Neuronal stem cell (in vitro differentiated cells): ENCODE measurements around the gene TPST1.
A peak's percentile ranks its signal among the peaks of the same experiment; 100 is the strongest.

Experiments
- DNase-seq: peaks from one replicate; pipeline ENCODE4 v3.0.0-alpha.2; 2013; ENCODE audit warnings: low spot score
- H2AFZ ChIP-seq: one replicate; pipeline ENCODE4 v1.6.1; 2013; ENCODE audit warnings: mild to moderate bottlenecking, low read length, inconsistent platforms
- H2AK5ac ChIP-seq: 2 replicates; pipeline ENCODE4 v1.6.1; 2013; ENCODE audit warnings: low read depth, mild to moderate bottlenecking, inconsistent platforms, low read length, moderate library complexity, mixed read lengths
- H2BK120ac ChIP-seq: 2 replicates; pipeline ENCODE4 v1.6.1; 2013; ENCODE audit warnings: low read depth, mild to moderate bottlenecking, inconsistent platforms, low read length, moderate library complexity, mixed read lengths
- H2BK12ac ChIP-seq: one replicate; pipeline ENCODE4 v1.6.1; 2013; ENCODE audit warnings: low read length, inconsistent platforms
- H2BK15ac ChIP-seq: 2 replicates; pipeline ENCODE4 v1.6.1; 2013; ENCODE audit warnings: mild to moderate bottlenecking, low read length, inconsistent platforms, mixed read lengths
- H2BK5ac ChIP-seq: one replicate; pipeline ENCODE4 v1.6.1; 2013; ENCODE audit warnings: inconsistent platforms, mild to moderate bottlenecking, low read length, moderate library complexity
- H3K14ac ChIP-seq: one replicate; pipeline ENCODE4 v1.6.1; 2013; ENCODE audit warnings: low read length, inconsistent platforms
- H3K18ac ChIP-seq: 2 replicates; pipeline ENCODE4 v1.6.1; 2013; ENCODE audit warnings: low read length, inconsistent platforms
- H3K23ac ChIP-seq: 2 replicates; pipeline ENCODE4 v1.6.1; 2013; ENCODE audit warnings: low read depth, mild to moderate bottlenecking, mixed read lengths, low read length, inconsistent platforms; ENCODE audit not compliant: poor library complexity
- H3K27ac ChIP-seq: replicated peaks from 3 replicates; pipeline ENCODE4 v1.5.1; 2013; ENCODE audit warnings: low read length, inconsistent platforms
- H3K27me3 ChIP-seq, 3 experiments: 2 replicates each; pipeline ENCODE4 v1.6.1; 2013; ENCODE audit warnings: low read length in 3 of 3, mild to moderate bottlenecking in 2 of 3, inconsistent platforms in 1 of 3, low read depth in 1 of 3, mixed read lengths in 1 of 3, moderate library complexity in 1 of 3; ENCODE audit not compliant: control insufficient read depth in 3 of 3, insufficient read depth in 3 of 3
- H3K36me3 ChIP-seq, 2 donors: replicated peaks in 1 of 2; 2 replicates each; pipeline ENCODE4 v1.6.1; 2013; ENCODE audit warnings: low read length in 2 of 2; ENCODE audit not compliant: control insufficient read depth in 2 of 2, insufficient read depth in 2 of 2
- H3K4ac ChIP-seq: 2 replicates; pipeline ENCODE4 v1.6.1; 2013; ENCODE audit warnings: inconsistent platforms, mild to moderate bottlenecking, low read length, moderate library complexity
- H3K4me1 ChIP-seq, 2 donors: 1 replicate in 1 of 2; 2 replicates in 1 of 2; pipeline ENCODE4 v1.6.1; 2013; ENCODE audit warnings: low read length in 2 of 2, low read depth in 1 of 2; ENCODE audit not compliant: control insufficient read depth in 2 of 2, insufficient read depth in 1 of 2
- H3K4me2 ChIP-seq: one replicate; pipeline ENCODE4 v1.6.1; 2013; ENCODE audit warnings: mild to moderate bottlenecking, low read length, inconsistent platforms; ENCODE audit not compliant: insufficient read depth, poor library complexity, severe bottlenecking
- H3K4me3 ChIP-seq, 2 donors: 2 replicates each; pipeline ENCODE4 v1.5.1; 2013; ENCODE audit warnings: low read length in 2 of 2, mild to moderate bottlenecking in 2 of 2, inconsistent platforms in 1 of 2, moderate library complexity in 1 of 2
- H3K79me1 ChIP-seq: one replicate; pipeline ENCODE4 v1.6.1; 2013; ENCODE audit warnings: low read depth, mild to moderate bottlenecking, inconsistent platforms, low read length, moderate library complexity
- H3K9ac ChIP-seq: one replicate; pipeline ENCODE4 v1.6.1; 2013; ENCODE audit warnings: mild to moderate bottlenecking, low read depth, low read length, inconsistent platforms; ENCODE audit not compliant: poor library complexity
- H3K9me3 ChIP-seq, 2 donors: replicated peaks in 1 of 2; 2 replicates each; pipeline versions ENCODE3 to v1.6.1; 2013; ENCODE audit warnings: low read length in 2 of 2, mild to moderate bottlenecking in 2 of 2, inconsistent platforms in 1 of 2, low read depth in 1 of 2, mixed read lengths in 1 of 2, moderate library complexity in 1 of 2; ENCODE audit not compliant: control insufficient read depth in 2 of 2, insufficient read depth in 1 of 2
- H4K8ac ChIP-seq: one replicate; pipeline ENCODE4 v1.6.1; 2013; ENCODE audit warnings: low read depth, mild to moderate bottlenecking, inconsistent platforms, low read length, moderate library complexity
- H4K91ac ChIP-seq: one replicate; pipeline ENCODE4 v1.6.1; 2013; ENCODE audit warnings: low read length, low read depth, mild to moderate bottlenecking, inconsistent platforms; ENCODE audit not compliant: poor library complexity
- WGBS, 2 donors: extraction: QIAGEN DNeasy Blood & Tissue Kit; methylation state at CpG; one replicate each; pipeline ENCODE4 v1.1.7; 2013; ENCODE audit warnings: missing lambda C conversion rate in 2 of 2, mixed read lengths in 1 of 2; ENCODE audit not compliant: insufficient read length in 2 of 2, insufficient replicate concordance in 1 of 2; ENCODE audit errors: extremely low coverage in 2 of 2; 5-methylcytosine and 5-hydroxymethylcytosine counted together

Gene TPST1

DNA sequence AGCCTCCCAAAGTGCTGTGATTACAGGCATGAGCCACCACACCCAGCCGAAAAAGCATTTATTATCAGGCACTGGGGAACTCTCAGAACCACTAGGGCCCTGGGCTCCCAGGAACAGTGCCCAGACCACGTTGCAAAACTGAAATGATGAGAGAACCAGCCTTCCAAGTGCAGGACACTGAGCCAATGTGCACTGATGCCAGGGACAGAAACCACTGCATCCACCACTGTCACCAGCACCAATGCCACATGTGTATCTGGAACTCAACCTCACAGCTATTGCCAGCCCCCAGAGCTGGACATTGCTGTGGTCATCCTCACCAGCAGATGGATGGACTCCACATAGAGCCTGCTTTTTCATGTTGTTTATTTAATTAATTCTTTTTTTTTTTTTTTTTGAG lies 28.2 kb upstream of the TPST1 start:
- Histone ChIP-seq H3K9ac (peak overlapping the region; percentile 21), H3K27me3 (no peaks in the 10 kb centered on the region), H3K79me1 (no peaks in the 10 kb centered on the region), H2AFZ (no peak overlapping the region), H3K4ac (no peak overlapping the region), H2BK12ac (peak overlapping the region; percentile 41), H3K4me3 (no peak overlapping the region), H3K23ac (no peak overlapping the region), H3K14ac (no peak overlapping the region), H3K27ac (no peak overlapping the region), H3K4me1 (no peaks in the 10 kb centered on the region), H3K4me2 (peak overlapping the region; percentile 11), H2BK15ac (no peak overlapping the region), H4K8ac (no peak overlapping the region), H2BK120ac (no peak overlapping the region), H4K91ac (no peak overlapping the region), H3K36me3 (no peaks in the 10 kb centered on the region), H3K9me3 (peaks cover 0 to 3% of the 10 kb centered on the region in 2 donors), H3K18ac (peak overlapping the region; percentile 28), H2BK5ac (no peak overlapping the region), H2AK5ac (no peak overlapping the region)
- WGBS, 2 donors: no CpG with 5 or more reads among the region's 2 CpGs
- DNase-seq: no peak

DNA sequence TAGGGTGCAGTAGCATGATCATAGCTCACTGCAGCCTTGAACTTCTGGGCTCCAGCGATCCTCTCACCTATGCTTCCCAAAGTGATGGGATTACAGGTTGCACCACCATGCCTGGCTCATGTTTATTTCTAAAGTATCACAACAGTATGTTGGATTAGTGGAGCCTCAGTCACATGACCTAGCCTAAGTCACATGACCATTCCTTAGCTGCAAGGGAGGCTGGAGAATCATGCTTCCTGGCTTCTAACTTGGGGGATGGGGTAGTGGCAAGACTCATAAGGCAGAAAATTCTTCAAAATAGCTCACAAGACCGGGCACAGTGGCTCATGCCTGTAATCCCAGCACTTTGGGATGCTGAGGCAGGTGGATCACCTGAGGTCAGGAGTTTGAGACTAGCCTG lies 26.9 kb upstream of the TPST1 start:
- Histone ChIP-seq H2AK5ac (no peak overlapping the region), H3K9me3 (peaks cover 0 to 3% of the 10 kb centered on the region in 2 donors), H4K91ac (no peak overlapping the region), H3K9ac (no peak overlapping the region), H3K79me1 (no peaks in the 10 kb centered on the region), H2BK12ac (no peak overlapping the region), H2BK5ac (no peak overlapping the region), H2BK120ac (no peak overlapping the region), H3K4ac (no peak overlapping the region), H3K23ac (no peak overlapping the region), H3K27me3 (no peaks in the 10 kb centered on the region), H4K8ac (no peak overlapping the region), H3K4me1 (no peaks in the 10 kb centered on the region), H3K18ac (no peak overlapping the region), H3K14ac (no peak overlapping the region), H3K4me2 (no peak overlapping the region), H3K36me3 (no peaks in the 10 kb centered on the region), H2AFZ (no peak overlapping the region), H3K4me3 (no peak overlapping the region), H2BK15ac (no peak overlapping the region), H3K27ac (no peak overlapping the region)
- no peak for DNase-seq
- WGBS, 2 donors: no CpG with 5 or more reads among the region's 2 CpGs

DNA sequence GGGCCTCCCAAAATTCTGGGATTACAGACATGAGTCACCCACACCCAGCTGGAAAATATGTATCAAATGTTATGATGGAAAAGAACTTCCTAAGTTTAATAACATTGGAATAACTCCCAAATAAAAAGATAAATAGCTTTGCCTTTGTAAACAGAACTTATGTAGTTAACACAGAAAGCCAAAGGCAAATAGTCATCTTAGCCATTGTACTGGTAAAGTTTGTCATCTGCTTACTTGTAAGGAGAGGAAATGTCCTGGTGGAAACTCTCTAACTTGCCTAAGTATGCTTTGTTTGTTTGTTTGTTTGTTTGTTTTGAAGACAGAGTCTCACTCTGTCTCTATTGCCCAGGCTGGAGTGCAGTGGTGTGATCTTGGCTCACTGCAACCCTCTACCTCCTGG lies 23.8 kb upstream of the TPST1 start:
- no peak for DNase-seq

DNA sequence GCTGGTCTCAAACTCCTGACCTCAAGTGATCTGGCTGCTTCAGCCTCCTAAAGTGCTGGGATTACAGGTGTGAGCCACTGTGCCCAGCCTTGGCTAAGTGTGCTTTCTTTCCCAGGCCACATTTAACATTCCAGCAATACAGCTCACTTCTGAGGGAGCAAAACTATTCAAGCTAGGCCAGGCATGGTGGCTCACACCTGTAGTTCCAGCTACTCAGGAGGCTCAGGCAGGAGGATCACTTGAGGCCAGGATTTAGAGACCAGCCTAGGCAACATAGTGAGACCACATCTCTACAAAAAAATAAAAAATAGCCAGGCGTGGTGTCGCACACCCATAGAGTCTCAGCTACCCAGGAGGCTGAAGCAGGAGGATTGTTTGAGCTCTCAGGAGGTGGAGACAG lies 23.3 kb upstream of the TPST1 start:
- Histone ChIP-seq H2BK12ac (no peak overlapping the region), H3K9me3 (peaks cover 3% of the 10 kb centered on the region in 2 donors), H2AFZ (no peak overlapping the region), H3K18ac (no peak overlapping the region), H4K8ac (no peak overlapping the region), H3K23ac (no peak overlapping the region), H3K4ac (no peak overlapping the region), H4K91ac (no peak overlapping the region), H3K9ac (no peak overlapping the region), H3K27me3 (no peaks in the 10 kb centered on the region), H3K4me1 (no peaks in the 10 kb centered on the region), H3K36me3 (no peaks in the 10 kb centered on the region), H2BK5ac (no peak overlapping the region), H3K79me1 (no peaks in the 10 kb centered on the region), H3K27ac (no peak overlapping the region), H2BK120ac (no peak overlapping the region), H3K4me3 (no peak overlapping the region), H3K14ac (no peak overlapping the region), H3K4me2 (no peak overlapping the region), H2AK5ac (no peak overlapping the region), H2BK15ac (no peak overlapping the region)
- no CpG with 5 or more reads among the region's 2 CpGs for WGBS, 2 donors
- no peak for DNase-seq

More for the DNA sequence above, 23.8 kb upstream of the TPST1 start:
- Histone ChIP-seq H3K9me3 (peaks cover 3% of the 10 kb centered on the region in 2 donors), H2BK15ac (no peak overlapping the region), H3K27me3 (no peaks in the 10 kb centered on the region), H3K18ac (no peak overlapping the region), H3K4me3 (no peak overlapping the region), H3K9ac (no peak overlapping the region), H2BK12ac (no peak overlapping the region), H3K4me2 (no peak overlapping the region), H3K14ac (no peak overlapping the region), H4K91ac (no peak overlapping the region), H2AFZ (no peak overlapping the region), H2BK5ac (no peak overlapping the region), H3K4me1 (no peaks in the 10 kb centered on the region), H3K4ac (no peak overlapping the region), H3K27ac (no peak overlapping the region), H2BK120ac (no peak overlapping the region), H2AK5ac (no peak overlapping the region), H3K23ac (no peak overlapping the region), H3K36me3 (no peaks in the 10 kb centered on the region), H3K79me1 (no peaks in the 10 kb centered on the region), H4K8ac (no peak overlapping the region)
